WI38 (cell line): ENCODE results near the gene HS1BP3.

Source experiments
- H3K4me3 ChIP-seq: 2 replicates; pipeline ENCODE4 v1.5.1; 2011; ENCODE audit warnings: low read depth, mild to moderate bottlenecking, control low read depth, low read length
- CTCF ChIP-seq: IDR thresholded peaks from 2 replicates; pipeline ENCODE4 v1.5.1; 2012; ENCODE audit warnings: low read depth, mild to moderate bottlenecking, control low read depth, low read length

The HS1BP3 gene

DNA sequence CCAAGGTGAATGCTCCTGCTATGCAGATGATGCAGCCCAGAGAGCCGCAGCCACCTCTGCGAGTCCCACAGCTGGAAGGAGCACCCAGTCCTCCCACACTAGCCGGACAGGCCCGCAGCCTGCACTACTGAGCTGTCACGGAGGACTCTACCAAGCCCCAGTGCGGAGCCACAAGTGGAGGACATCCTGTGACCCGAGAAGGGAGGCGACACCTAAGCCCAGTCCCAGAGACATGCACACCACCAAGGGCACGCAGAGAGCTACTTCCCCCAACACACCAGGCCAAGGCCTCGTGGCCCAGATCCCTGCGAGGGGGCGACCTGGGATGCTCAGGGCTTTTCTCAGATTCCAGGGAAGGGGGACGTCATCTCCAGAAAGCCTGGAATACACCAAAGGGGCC is 12.9 kb downstream of the HS1BP3 start:
- H3K4me3 ChIP-seq = no peak overlapping the region
- TF ChIP-seq CTCF = no peak

DNA sequence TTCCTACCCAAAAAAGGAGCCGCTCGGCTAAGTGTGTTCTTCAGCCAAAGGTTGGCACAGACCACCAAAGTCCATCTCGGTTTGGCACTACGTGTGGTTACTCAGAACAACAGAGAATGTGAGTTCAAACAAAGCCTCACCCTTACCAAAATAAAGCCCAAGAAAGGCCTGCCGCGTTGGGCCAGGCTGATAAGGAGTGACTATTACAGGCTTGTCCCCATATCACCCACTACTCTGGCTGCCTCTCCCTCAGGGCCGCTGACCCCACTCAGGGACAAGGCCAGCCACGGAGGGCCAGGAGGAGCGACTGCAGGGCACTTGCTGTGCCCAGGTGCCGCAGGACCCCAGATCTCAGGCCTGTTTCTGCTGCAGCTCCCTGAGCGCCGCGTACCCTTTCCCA is 13.8 kb downstream of the HS1BP3 start:
- no peak overlapping the region for H3K4me3 ChIP-seq
- TF ChIP-seq CTCF = no peak

DNA sequence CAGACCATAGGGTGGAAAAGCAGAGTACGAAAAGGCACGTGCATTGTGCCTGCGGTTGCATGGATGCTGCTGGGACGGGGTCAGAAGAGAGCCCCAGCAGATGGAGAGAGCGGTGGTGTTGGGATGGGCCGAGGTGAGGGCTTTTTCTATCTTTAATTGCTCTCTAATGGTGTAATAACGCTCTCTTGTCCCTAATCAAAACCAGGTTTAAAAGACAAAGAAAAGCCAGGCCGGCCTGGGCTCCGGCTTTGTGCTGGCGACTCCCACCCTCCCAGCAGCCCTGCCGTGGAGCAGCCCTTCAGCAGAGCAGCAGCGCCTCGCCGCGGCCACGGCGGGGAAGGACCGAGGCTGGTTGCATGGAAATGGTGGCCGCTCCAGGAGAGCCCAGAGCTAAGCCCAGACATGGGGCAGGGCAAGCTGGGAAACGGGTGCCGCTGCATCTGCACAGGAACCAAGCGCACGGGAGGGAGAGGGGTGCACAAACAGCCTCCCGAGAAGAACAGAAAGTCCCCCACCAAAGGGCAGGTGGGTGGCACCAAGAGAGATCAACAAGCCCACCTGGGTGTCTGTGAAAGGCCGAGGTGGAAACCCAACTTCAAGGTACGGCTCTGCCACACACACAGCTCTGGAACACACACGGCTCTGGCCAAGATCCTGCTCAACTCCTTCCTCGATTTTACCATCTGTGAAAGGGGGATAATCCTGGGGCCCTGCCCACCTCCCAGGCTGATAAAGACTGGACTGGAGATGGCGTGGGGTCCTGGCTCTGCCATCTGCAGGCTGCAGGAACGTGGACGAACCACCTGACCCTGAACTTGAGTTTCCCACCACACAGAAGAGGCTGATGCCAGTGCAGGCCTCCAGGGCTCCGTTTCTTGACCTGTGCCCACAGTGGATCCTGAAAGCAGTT is 15.0 kb downstream of the HS1BP3 start:
- TF ChIP-seq CTCF = peak; percentile 90
- H3K4me3 ChIP-seq = no peak overlapping the region

DNA sequence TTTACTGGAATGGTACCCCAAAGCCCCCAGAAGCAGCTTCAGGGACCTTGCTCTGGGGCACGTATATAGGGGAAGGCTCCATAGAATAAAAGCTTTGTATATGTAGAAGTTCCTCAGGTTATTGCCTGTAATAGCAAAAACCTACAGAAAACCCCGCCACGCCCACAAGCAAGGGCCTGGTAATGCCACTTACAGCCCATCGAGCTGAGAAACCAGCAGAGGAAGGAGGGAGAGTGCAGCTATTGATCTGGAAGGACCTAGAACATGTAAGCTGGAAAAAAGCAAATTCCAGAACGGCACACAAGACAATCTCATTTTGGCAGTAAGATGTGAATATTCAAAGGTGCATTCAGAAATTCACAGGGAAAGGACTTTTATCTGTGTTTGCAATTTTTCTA is 15.8 kb downstream of the HS1BP3 start:
- TF ChIP-seq CTCF = no peak

DNA sequence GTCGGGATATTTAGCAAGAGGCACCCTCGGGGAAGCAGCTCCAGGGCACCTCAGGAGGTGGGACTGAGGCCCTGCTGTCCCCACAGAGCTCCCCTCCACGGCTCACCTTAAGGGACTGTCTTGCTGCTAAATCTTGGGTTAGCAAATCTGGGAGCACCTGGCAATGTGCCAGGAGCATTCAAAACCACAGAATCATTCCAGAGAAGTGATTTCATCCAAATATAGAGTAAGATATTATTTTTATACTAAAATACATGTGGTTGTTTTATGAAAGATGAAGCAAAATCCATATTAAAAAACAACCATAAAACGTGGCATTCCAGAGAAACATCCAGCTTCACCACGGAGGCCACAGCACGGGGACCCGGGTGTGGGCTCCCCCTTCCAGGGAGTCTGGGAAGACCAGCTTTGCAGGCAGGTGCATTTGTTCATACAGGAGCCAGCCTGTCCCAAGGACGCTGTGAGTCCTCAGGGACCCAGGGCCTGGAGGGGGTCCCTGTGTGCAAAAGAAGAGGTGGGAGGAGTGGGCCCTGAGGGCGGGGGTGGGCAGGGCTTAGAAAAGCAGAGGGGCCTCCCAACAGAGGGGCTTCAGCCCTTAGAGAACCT is 16.3 kb downstream of the HS1BP3 start:
- no peak for TF ChIP-seq CTCF
- H3K4me3 ChIP-seq = no peak overlapping the region

More for the DNA sequence above, 15.8 kb downstream of the HS1BP3 start:
- no peak overlapping the region for H3K4me3 ChIP-seq

GRCh38 chr2:20633794-20634506 is 16.9 kb downstream of the HS1BP3 start:
- no peak for TF ChIP-seq CTCF
- no peak overlapping the region for H3K4me3 ChIP-seq
